Parathyroid adenoma (tissue), 2 donors: ENCODE data around the gene GJE1.
"Not testable (repeated sequence)": the region's sequence is repeated elsewhere in the genome, so short reads cannot be mapped to it uniquely, and the experiment has no call there.

Experiments
- H2AFZ ChIP-seq: fragments of 300-600 bp; sonication (generic); one replicate; pipeline ENCODE4 v1.7.0; 2017; ENCODE audit warnings: antibody characterized with exemption, mild to moderate bottlenecking
- H3K27ac ChIP-seq: fragments of 300-600 bp; sonication (generic); one replicate; pipeline ENCODE4 v1.7.0; 2017
- H3K27me3 ChIP-seq: fragments of 300-600 bp; sonication (generic); one replicate; pipeline ENCODE4 v1.7.0; 2017; ENCODE audit warnings: low read length; ENCODE audit not compliant: control insufficient read depth, insufficient read depth
- H3K36me3 ChIP-seq: fragments of 300-600 bp; sonication (generic); one replicate; pipeline ENCODE4 v1.7.0; 2017; ENCODE audit warnings: low read length; ENCODE audit not compliant: control insufficient read depth, insufficient read depth
- H3K4me1 ChIP-seq: fragments of 300-600 bp; sonication (generic); one replicate; pipeline ENCODE4 v1.7.0; 2017; ENCODE audit warnings: control low read depth
- H3K4me2 ChIP-seq: fragments of 300-600 bp; sonication (generic); one replicate; pipeline ENCODE4 v1.7.0; 2017; ENCODE audit warnings: low read length
- H3K4me3 ChIP-seq: fragments of 300-600 bp; sonication (generic); one replicate; pipeline ENCODE4 v1.7.0; 2017; ENCODE audit warnings: low read depth, low read length
- H3K79me2 ChIP-seq: fragments of 300-600 bp; sonication (generic); one replicate; pipeline ENCODE4 v1.7.0; 2017; ENCODE audit warnings: control low read depth
- H3K9ac ChIP-seq: fragments of 300-600 bp; sonication (generic); one replicate; pipeline ENCODE4 v1.7.0; 2017; ENCODE audit warnings: mild to moderate bottlenecking
- H3K9me3 ChIP-seq: fragments of 300-600 bp; sonication (generic); one replicate; pipeline ENCODE4 v1.7.0; 2017; ENCODE audit warnings: low read length; ENCODE audit not compliant: control insufficient read depth
- TF ChIP-seq, protein P1 (sequence below): fragments of 300-600 bp; sonication (generic); IDR thresholded peaks from one replicate; pipeline ENCODE4 v1.7.0; 2017; ENCODE audit warnings: antibody characterized with exemption, mild to moderate bottlenecking
- donor health status: primary hyperparathyroidism.

Gene GJE1

DNA sequence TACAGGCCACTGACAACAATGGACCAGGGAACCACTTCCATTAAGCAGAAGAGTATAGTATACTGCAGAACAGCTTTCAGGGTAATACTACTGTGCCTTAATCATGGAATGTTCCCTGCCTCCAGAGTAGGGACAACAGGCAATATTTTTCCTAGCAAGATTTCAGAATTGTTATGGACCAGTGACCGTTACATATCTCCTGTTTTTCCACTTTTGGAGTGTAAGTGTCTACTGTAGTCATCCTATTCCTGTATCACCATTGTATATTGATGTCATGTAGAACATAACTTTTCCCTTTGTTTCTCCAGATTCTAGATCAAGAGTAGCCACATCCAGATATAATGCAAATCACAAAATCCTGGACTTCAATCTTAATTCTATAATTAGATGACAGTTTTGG is 1.9 kb upstream of the GJE1 start:
- no peaks in the 10 kb centered on the region for H3K4me1 ChIP-seq
- TF ChIP-seq, protein P1, sequence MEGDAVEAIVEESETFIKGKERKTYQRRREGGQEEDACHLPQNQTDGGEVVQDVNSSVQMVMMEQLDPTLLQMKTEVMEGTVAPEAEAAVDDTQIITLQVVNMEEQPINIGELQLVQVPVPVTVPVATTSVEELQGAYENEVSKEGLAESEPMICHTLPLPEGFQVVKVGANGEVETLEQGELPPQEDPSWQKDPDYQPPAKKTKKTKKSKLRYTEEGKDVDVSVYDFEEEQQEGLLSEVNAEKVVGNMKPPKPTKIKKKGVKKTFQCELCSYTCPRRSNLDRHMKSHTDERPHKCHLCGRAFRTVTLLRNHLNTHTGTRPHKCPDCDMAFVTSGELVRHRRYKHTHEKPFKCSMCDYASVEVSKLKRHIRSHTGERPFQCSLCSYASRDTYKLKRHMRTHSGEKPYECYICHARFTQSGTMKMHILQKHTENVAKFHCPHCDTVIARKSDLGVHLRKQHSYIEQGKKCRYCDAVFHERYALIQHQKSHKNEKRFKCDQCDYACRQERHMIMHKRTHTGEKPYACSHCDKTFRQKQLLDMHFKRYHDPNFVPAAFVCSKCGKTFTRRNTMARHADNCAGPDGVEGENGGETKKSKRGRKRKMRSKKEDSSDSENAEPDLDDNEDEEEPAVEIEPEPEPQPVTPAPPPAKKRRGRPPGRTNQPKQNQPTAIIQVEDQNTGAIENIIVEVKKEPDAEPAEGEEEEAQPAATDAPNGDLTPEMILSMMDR = no peak
- H3K9ac ChIP-seq = no peak overlapping the region
- H3K4me2 ChIP-seq = no peak overlapping the region
- H3K4me3 ChIP-seq = no peak overlapping the region
- no peaks in the 10 kb centered on the region for H3K9me3 ChIP-seq
- H3K27ac ChIP-seq = no peak overlapping the region
- peaks cover 6% of the 10 kb centered on the region for H3K27me3 ChIP-seq
- no peaks in the 10 kb centered on the region for H3K36me3 ChIP-seq
- no peaks in the 10 kb centered on the region for H3K79me2 ChIP-seq
- H2AFZ ChIP-seq = no peak overlapping the region

DNA sequence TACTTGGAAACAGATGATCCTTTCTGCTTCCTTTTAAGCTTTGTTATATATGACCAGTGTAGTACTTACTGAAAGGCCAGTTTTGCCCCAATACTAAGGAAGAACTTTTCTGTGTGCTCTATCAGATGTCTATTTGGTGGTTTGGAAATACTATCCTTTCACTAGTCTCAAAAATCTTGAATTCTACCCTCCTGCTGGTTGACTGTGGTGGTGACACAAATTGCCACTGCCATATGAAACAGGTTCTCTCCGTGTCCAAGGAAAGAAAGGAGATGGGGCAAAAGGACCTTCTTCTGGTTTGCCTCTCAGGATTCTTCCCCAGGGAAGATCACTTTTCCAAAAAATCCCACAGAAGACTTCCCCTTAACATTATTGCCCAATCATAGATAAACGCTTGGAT is 6.2 kb downstream of the GJE1 start:
- Histone ChIP-seq H3K27me3 (no peaks in the 10 kb centered on the region), H3K27ac (no peak overlapping the region), H3K4me2 (no peak overlapping the region), H3K36me3 (no peaks in the 10 kb centered on the region), H3K79me2 (no peaks in the 10 kb centered on the region), H3K9me3 (no peaks in the 10 kb centered on the region), H3K9ac (no peak overlapping the region), H2AFZ (no peak overlapping the region), H3K4me1 (no peaks in the 10 kb centered on the region), H3K4me3 (no peak overlapping the region)
- TF ChIP-seq, protein P1 = no peak

DNA sequence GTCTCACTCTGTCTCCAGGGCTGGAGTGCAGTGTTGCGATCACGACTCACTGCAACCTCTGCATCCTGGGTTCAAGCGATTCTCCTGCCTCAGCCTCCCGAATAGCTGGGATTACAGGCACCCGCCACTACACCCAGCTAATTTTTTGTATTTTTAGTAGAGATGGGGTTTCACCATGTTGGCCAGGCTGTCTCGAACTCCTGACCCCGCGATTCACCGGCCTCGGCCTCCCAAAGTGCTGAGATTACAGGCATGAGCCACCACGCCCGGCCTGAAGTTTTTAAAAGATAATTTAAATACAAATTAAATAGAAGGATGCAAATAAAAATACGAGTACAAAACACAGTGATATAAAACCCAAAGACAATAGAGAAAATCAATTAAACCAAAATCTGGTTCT is 8.8 kb downstream of the GJE1 start:
- not testable (repeated sequence) for H3K36me3 ChIP-seq, H3K4me2 ChIP-seq, H3K9ac ChIP-seq, H3K27ac ChIP-seq, H3K79me2 ChIP-seq, H3K9me3 ChIP-seq, H3K4me3 ChIP-seq, H3K4me1 ChIP-seq, H2AFZ ChIP-seq, H3K27me3 ChIP-seq

DNA sequence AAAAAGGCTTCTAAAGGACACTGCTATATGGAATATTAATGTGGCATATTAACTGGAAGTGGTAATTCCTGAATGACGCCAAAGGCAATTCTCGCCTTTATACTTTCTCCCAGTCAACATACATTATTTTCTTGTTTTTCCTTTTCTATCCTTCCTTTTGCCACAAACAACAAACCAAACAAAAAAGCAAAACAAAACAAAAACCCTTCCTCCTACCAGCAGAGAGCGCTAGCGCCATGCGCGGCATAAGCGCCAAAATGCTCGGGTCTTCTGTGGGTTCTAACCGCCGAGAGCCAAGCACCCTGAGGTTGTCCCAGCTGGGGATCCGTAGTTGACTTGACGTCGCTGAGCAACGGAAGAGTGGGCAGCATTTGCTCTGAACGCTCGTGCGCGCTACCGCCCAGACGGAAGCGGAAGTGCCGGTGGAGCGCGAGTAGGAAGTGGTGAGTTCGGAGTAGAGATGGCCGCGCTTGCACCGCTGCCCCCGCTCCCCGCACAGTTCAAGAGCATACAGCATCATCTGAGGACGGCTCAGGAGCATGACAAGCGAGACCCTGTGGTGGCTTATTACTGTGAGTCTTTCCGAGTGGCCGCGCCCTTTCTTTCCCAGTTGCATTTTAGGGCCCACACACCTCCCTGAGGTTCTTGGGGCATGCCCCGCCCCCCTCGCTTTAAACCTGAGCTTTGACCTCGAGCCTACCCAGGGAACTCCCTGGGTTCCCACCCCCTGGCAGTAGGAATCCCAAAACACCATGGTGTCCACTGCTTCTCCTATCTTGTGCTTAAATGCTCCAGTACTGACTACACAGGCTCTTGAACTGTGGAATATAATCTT is 14.3 kb downstream of the GJE1 start, which contains the start of the genes NMBR and VTA1:
Gene NMBR (minus strand): TSS at position 295 of the 835 bp plus-strand sequence. CDS start 58,464 bp downstream, outside the sequence.
Gene VTA1 (plus strand): TSS at position 436 of the 835 bp plus-strand sequence. CDS start 25 bp downstream, at position 461.
- Histone ChIP-seq H2AFZ (peak within 1 kb of the TSS; percentile 96), H3K36me3 (no peaks in the 10 kb centered on the region), H3K9ac (no peak within 1 kb of the TSS), H3K4me3 (peak within 1 kb of the TSS; percentile 75), H3K27ac (peak within 1 kb of the TSS; percentile 67), H3K9me3 (no peaks in the 10 kb centered on the region), H3K27me3 (no peaks in the 10 kb centered on the region), H3K4me2 (peak within 1 kb of the TSS; percentile 71), H3K79me2 (peaks cover 9% of the 10 kb centered on the region), H3K4me1 (peaks cover 4% of the 10 kb centered on the region)
- TF ChIP-seq, protein P1 = peak; percentile 96

DNA sequence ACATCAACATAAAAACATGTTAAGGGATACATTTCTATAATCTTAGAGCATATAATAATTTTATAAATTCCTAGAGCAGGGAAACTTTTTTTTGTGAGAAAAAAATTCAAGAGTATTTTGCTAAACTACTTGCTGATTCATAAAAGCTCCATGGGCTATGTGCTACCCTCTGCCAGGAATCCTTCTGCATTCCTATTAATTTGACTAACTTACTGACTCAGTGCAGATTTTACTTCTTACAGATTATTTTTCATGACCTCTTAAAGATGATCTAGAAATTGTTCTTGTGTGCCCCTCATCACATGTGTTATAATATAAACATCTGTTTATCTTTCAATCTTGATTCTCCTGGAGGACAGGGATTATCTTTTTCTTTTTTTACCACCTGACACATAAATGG is 20.0 kb downstream of the GJE1 start:
- no peak overlapping the region for H2AFZ ChIP-seq
- TF ChIP-seq, protein P1 = no peak
- H3K27me3 ChIP-seq = no peaks in the 10 kb centered on the region
- H3K9ac ChIP-seq = no peak overlapping the region
- no peak overlapping the region for H3K4me2 ChIP-seq
- H3K4me1 ChIP-seq = peaks cover 14% of the 10 kb centered on the region
- H3K27ac ChIP-seq = no peak overlapping the region
- no peaks in the 10 kb centered on the region for H3K36me3 ChIP-seq
- H3K79me2 ChIP-seq = peaks cover 10% of the 10 kb centered on the region
- H3K4me3 ChIP-seq = no peak overlapping the region
- H3K9me3 ChIP-seq = no peaks in the 10 kb centered on the region
